Spleen (tissue), 11 donors: ENCODE data around the gene DDR2. TPM values are rescaled to one million over a fixed set of nuclear protein-coding genes. Genes with fewer than 3 reads are reported as not detected.

ENCODE experiments used
- DNase-seq: peaks from one replicate; pipeline ENCODE4 v3.0.0-alpha.2; 2020
- H3K27ac ChIP-seq, 8 donors: fragments of 200-600 bp; sonication (generic) in 7 of 8; 1 replicate in 4 of 8; 2 replicates in 4 of 8; pipeline versions ENCODE4 v1.5.0 to v1.8.0; 2016 to 2021; ENCODE audit warnings: inconsistent platforms in 4 of 8, mild to moderate bottlenecking in 4 of 8, moderate library complexity in 1 of 8
- H3K27me3 ChIP-seq, 7 donors: fragments of 200-600 bp; sonication (generic) in 6 of 7; replicated peaks in 1 of 7; 1 replicate in 4 of 7; 2 replicates in 3 of 7; pipeline versions ENCODE4 v1.5.0 to v1.8.0; 2016 to 2021; ENCODE audit warnings: inconsistent platforms in 3 of 7, mild to moderate bottlenecking in 1 of 7
- H3K36me3 ChIP-seq, 6 donors: fragments of 200-600 bp; sonication (generic) in 5 of 6; 1 replicate in 4 of 6; 2 replicates in 2 of 6; pipeline versions ENCODE4 v1.5.0 to v1.8.0; 2016 to 2021; ENCODE audit warnings: inconsistent platforms in 2 of 6
- H3K4me1 ChIP-seq, 6 donors: fragments of 200-600 bp; sonication (generic) in 5 of 6; 1 replicate in 3 of 6; 2 replicates in 3 of 6; pipeline versions ENCODE4 v1.5.0 to v1.8.0; 2016 to 2021; ENCODE audit warnings: inconsistent platforms in 3 of 6
- H3K4me3 ChIP-seq, 8 donors: fragments of 200-600 bp; sonication (generic) in 7 of 8; 1 replicate in 4 of 8; 2 replicates in 4 of 8; pipeline versions ENCODE4 v1.5.0 to v1.8.0; 2016 to 2021; ENCODE audit warnings: inconsistent platforms in 4 of 8, mild to moderate bottlenecking in 4 of 8, moderate library complexity in 2 of 8
- H3K9me3 ChIP-seq, 8 donors: fragments of 200-600 bp; sonication (generic) in 7 of 8; 1 replicate in 4 of 8; 2 replicates in 4 of 8; pipeline versions ENCODE4 v1.5.0 to v1.8.0; 2016 to 2021; ENCODE audit warnings: inconsistent platforms in 4 of 8
- CTCF ChIP-seq, 11 experiments: fragments of 200-600 bp in 7 of 11; fragments of 450-650 bp in 4 of 11; sonication (generic) in 4 of 11; IDR thresholded peaks in 8 of 11; conservative IDR thresholded peaks in 3 of 11; 1 replicate in 7 of 11; 2 replicates in 4 of 11; pipeline versions ENCODE4 v1.4.0 to v1.8.0; 2016 to 2021; ENCODE audit warnings: antibody characterized with exemption in 11 of 11, inconsistent platforms in 4 of 11, mild to moderate bottlenecking in 1 of 11
- POLR2A ChIP-seq, 3 donors: fragments of 450-650 bp; IDR thresholded peaks; one replicate each; pipeline ENCODE4 v1.5.1; 2017; ENCODE audit warnings: antibody characterized with exemption in 3 of 3, mild to moderate bottlenecking in 1 of 3
- POLR2AphosphoS5 ChIP-seq, 3 donors: sonication (generic); formaldehyde crosslinking; IDR thresholded peaks; one replicate each; pipeline ENCODE4 v1.5.1; 2017; ENCODE audit warnings: antibody characterized with exemption in 3 of 3
- WGBS, 5 donors: extraction: QIAGEN DNeasy Blood & Tissue Kit in 3 of 5; methylation state at CpG; one replicate each; pipeline versions ENCODE4 v1.1.5 to v1.1.7; 2013 to 2018; 5-methylcytosine and 5-hydroxymethylcytosine counted together
- intact Hi-C: fragments of 100-400 bp; cut with DNase I; formaldehyde crosslinking; loops from one replicate; pipeline ENCODE4 v1.15.0; 2023; ENCODE audit warnings: low total_unique reads
- polyA plus RNA-seq, 3 donors: library from polyadenylated mRNA; stranded (reverse); fragments of 200-250 nt; gene quantifications; one replicate each; pipeline ENCODE4 v1.2.1, GENCODE V29; 2013
- small RNA-seq, 4 donors: library from RNA; depleted of rRNA; stranded (forward); fragments of <200 nt; gene quantifications; one replicate each; pipeline ENCODE3, GENCODE V24; 2016
- total RNA-seq, 7 donors: library from RNA; depleted of rRNA in 3 of 7; stranded (reverse); fragments of >200 nt in 3 of 7; fragmentation: NEBNext Ultra II Directional in 4 of 7; extraction: Animal tissue kit (Norgen Biotek cat#: 25700) in 4 of 7; gene quantifications; one replicate each; pipeline versions ENCODE4 v1.1.0 to v1.2.1, GENCODE V29; 2016 to 2021
- donor health status: healthy with polysubstance abuse.
- donor health status: DM: no; HTN: no; CAD: no; lungs with moderate emphysema.
- donor health status: DM: no; HTN: no; CAD: no.
- donor health status: Bipolar disorder and iron deficiency.
- donor health status: healthy.
- donor health status: DM: no; HTN: no; CAD: no.
- donor health status: DM: yes; HTN: yes; CAD: no.

Gene DDR2
- total and polyA plus RNA-seq, 10 donors: 1.1 to 20.8 (median 10.8) TPM

- Histone ChIP-seq H3K36me3 (no peaks in the 10 kb centered on the region), H3K27me3 (peaks cover 0 to 3% (median 0%) of the 10 kb centered on the region in 7 donors), H3K4me1 (no peaks in the 10 kb centered on the region), H3K4me3 (no peak overlapping the region), H3K9me3 (peaks cover 0 to 4% (median 0%) of the 10 kb centered on the region in 8 donors), H3K27ac (no peak overlapping the region)
- intact Hi-C loops: no loop called here
- TF ChIP-seq CTCF (IDR thresholded peaks at IDR 0.05 in 8 of 11, conservative IDR thresholded peaks at IDR 0.05 in 3 of 11): no peak
- TF ChIP-seq POLR2AphosphoS5 (IDR thresholded peaks at IDR 0.05): no peak
- TF ChIP-seq POLR2A (IDR thresholded peaks at IDR 0.05): no peak
- no peak for DNase-seq
- WGBS, 5 donors: 61 to 96% (median 85%) methylated on average over 3 of the region's 3 CpGs
Observed at GRCh38 chr1:162832470-162832869, 200.2 kb downstream of the DDR2 start.

GRCh38 chr1:162835157-162835899 is 203.1 kb downstream of the DDR2 start:
- WGBS, 5 donors: 47 to 62% (median 54%) methylated on average over 3 of the region's 3 CpGs
- Histone ChIP-seq H3K36me3 (no peaks in the 10 kb centered on the region), H3K4me1 (no peaks in the 10 kb centered on the region), H3K9me3 (peaks cover 0 to 26% (median 21%) of the 10 kb centered on the region in 8 donors), H3K27ac (peak overlapping the region in 3 of 8 donors; percentile 17 to 45 (median 43)), H3K4me3 (no peak overlapping the region), H3K27me3 (no peaks in the 10 kb centered on the region)
- no peak for TF ChIP-seq POLR2AphosphoS5 (IDR thresholded peaks at IDR 0.05)
- no peak for TF ChIP-seq CTCF (IDR thresholded peaks at IDR 0.05 in 8 of 11, conservative IDR thresholded peaks at IDR 0.05 in 3 of 11)
- no peak for TF ChIP-seq POLR2A (IDR thresholded peaks at IDR 0.05)
- intact Hi-C loops: no loop called here
- DNase-seq: no peak

Small RNA genes lying within 50 kb of the gene (small RNA-seq; reads per million reads assigned to genes)
- 0 reads per million in 4 donors for gene RN7SL861P

Other genes with a start within 250 kb of the DDR2 start
- 10 to 100 TPM in 1 of 7 donors, 1 to 10 TPM in 6; 4.3 to 11.0 (median 5.0) TPM for gene SH2D1B, start 220.3 kb upstream of the DDR2 start, total RNA-seq
- 1 to 10 TPM in 1 of 3 donors, under 1 TPM in 2; 0.85 to 1.5 (median 0.98) TPM for gene SH2D1B, start 220.3 kb upstream of the DDR2 start, polyA plus RNA-seq
- 10 to 100 TPM; 54.0 to 77.6 (median 65.5) TPM for gene UHMK1, start 134.6 kb upstream of the DDR2 start, total RNA-seq
- gene UHMK1, start 134.6 kb upstream of the DDR2 start, polyA plus RNA-seq: 10 to 100 TPM; 14.8 to 23.8 (median 17.3) TPM
- gene UAP1, start 70.7 kb upstream of the DDR2 start, total RNA-seq: 10 to 100 TPM; 19.1 to 48.3 (median 24.5) TPM
- 10 to 100 TPM; 13.1 to 18.5 (median 15.0) TPM for gene UAP1, start 70.7 kb upstream of the DDR2 start, polyA plus RNA-seq
- gene HSD17B7, start 158.2 kb downstream of the DDR2 start, total RNA-seq: 10 to 100 TPM; 16.1 to 25.6 (median 20.7) TPM
- 10 to 100 TPM in 2 of 3 donors, 1 to 10 TPM in 1; 9.6 to 15.3 (median 11.4) TPM for gene HSD17B7, start 158.2 kb downstream of the DDR2 start, polyA plus RNA-seq
- not detected for gene CCDC190, start 228.7 kb downstream of the DDR2 start, total RNA-seq
- not detected for gene CCDC190, start 228.7 kb downstream of the DDR2 start, polyA plus RNA-seq